HG03060 (cell line): ENCODE results near the gene PALM2AKAP2.

Experiments used
- ATAC-seq: cut with Tn5 transposase; IDR thresholded peaks from one replicate; pipeline ENCODE4 v1.9.1; 2021; ENCODE audit warnings: low read depth, moderate number of reproducible peaks; ENCODE audit not compliant: unreplicated experiment

The PALM2AKAP2 gene

DNA sequence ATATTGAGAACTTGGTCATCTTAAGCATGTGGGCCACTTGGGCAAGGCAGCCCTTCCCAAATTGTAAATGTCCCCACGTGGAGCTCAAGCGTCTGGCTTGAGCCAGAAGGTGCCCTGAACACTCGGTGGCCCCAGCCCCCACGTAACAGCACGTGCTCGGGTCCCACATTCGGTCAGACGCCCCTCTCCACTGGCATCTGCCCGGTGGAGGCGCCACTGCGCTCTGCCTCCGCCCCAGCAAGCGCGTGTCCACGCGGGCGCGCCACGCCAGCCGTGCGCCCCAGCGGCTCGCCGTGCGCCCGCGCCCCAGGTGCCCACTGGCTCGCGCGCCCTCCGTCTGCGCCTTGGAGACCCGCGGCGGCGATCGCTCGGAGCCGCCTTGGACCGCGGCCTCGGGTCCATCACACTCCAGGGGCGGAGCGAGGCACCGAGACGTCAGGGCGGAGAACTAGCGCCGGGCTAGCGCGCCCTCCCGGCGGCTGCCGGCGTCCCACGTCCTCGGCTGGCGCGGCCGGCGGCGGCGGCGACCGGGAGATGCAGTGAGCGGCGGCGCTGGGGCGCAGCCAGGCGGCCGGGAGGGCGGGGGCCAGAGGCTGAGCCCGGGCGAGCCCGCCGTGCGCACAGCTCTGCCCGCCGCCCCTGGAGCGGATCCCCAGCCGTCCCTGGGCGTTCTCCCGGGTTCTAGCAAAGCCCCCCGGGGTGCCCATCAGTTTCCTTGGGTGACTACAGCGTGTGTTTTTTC, at the start of gene PALM2AKAP2:
Gene PALM2AKAP2 (plus strand): TSS at position 488 of the 742 bp plus-strand sequence. CDS start 291 bp downstream, outside the sequence.
- no peak for ATAC-seq

DNA sequence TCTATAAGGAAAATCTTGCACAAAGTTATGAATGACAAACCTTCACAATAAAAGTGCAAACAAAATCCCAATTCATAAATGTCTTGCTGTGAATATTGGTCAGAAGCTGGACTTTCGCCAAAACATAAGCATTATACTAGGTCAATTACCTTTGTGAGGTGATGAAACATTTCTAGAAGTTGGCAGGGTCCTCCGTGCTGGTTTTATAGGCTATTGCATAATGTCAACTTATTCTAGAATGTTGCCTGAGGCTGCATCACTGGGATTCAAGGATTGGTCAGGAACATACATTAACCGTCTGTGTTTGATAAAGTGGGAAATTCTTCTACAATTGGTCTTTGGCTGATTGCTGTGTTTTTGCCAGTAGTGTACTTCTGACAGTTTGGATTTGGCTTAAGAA, 49.8 kb upstream of the PALM2AKAP2 start:
- ATAC-seq = no peak

DNA sequence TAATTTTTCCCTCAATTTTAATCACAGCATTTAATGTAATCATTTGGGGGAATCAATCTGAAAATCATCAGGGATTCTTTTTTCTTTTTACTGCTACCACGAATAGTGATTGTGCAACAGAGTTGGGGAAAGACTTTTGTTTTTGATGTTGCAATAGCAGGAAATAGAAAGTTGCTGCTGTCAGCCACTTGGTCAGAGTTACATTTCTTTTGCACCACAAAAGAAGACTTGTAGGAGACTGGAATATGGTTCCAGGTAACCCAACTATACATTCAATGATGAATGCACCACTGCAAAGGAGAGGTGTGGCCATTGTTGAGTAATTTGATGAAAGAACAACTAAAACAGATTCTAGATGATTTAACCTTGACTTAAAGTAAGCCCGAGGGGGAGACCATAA, 46.3 kb upstream of the PALM2AKAP2 start:
- no peak for ATAC-seq

DNA sequence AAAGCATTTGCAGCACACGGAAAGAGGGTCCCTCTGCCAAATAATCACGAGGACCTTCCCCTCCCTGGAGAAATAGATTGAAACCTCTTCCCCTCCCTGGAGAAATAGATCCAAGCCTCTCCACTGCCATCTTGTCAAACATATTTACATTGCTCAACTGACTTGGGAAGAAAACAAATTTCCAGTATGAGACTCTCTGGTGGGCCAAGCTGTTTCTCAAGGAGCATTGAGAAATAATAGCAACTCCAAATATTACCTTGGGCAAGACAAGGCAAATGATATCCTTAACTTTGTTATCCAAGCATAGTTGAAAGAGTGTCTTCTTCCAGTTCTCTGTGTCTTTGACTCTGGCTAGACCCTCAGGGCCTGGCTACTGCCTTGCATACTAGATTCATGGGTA, 45.2 kb upstream of the PALM2AKAP2 start:
- ATAC-seq = no peak

DNA sequence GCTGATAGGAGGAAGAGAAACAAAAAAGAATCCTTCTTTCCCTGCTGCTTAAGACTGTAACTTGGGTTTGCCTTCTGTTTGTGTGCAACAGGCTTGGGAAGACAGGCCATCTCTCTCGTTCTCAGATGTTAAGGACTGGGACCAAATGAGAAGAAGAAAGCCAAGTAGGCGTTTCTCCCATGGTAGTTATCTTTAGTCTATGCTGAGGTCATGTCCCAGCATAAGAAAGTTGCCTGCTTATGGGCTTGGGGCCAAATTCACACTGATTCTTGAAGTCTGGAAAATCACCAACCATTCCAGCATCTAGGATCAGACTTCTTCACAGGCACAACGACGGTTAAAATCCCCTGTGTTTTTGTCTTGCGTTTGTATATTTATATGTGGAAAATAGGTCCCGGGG, 44.2 kb upstream of the PALM2AKAP2 start:
- ATAC-seq = no peak

DNA sequence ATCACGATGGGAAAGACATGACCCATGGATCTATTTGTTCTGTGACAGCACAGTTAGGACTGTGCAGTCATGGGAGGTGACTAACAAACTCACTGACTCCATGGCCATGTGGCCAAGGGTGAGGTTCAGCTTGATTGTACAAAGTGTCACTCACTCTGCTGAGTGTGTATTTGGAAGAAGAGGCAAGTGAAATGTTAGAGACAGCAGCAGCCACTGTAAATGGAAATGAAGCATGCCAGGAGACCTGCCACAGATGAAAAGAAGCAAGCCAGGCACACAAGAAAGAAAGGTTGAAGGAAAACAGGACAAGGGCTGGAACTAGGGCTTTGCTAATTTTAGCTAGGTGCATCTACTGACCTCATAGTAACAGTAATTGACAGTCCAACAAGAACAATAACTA, 42.7 kb upstream of the PALM2AKAP2 start:
- no peak for ATAC-seq

DNA sequence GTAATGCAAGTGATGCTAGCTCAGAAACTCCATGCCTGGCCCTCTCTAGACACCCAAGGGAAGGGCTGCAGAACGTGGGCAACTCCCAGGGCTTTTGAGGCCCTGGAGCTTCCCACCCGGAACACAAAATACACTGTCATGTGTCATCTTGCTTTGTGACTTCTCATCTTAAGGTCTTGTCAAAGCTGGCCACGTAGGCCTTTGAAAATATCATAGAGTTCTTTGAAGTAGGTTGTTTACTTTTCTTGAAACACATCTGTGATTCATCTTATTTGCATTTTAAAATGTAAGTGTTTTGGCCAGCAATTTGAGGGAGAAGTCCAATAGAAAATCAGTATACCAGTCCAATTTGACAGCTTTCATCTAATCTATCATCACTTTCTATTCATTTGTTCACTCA, 40.2 kb upstream of the PALM2AKAP2 start:
- ATAC-seq = no peak

DNA sequence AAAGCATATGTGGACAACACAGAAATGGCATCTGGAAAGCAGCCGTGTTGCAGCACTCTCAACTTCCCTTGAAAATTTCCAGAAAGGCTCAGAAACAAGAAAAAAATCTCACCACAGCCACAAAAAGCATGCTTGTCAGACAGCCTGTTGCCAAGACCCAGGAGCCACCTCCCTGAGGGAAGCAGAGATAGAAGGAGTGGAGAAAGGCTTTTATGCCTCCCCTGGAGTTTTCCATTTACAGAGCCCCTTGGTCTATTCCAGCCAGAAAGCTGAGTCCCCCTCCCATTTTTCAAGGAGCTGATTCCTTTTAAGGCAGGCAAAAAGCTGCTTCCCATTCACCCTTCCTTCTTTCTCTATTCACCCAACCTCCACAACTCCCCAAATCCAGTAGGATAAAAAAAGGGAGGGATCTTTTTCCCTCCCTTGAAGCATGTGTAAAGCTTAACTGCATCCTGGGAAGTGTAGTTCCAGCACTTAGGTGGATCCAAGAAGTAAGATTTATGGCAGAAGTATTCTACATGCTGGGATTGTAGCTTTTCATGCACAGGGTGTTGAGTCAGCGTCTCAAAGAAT, 37.1 kb upstream of the PALM2AKAP2 start:
- no peak for ATAC-seq

DNA sequence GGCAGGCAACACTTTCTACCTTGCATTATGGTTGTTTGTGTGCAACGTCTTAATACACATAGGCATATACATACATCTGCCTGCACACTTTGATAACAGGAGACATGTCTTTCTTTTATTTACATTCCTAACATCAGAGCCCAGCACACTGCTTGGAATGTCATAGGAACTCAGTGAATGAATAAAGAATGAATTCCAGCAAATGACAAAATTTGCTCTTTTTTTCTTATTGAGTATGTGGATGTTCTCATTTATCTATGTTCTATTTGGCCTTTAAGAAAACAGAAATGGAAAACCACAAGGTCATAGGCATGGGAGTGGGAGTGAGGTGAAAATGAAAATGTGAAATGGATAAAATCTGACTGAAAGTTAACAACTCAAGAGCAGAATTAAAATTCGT, 36.3 kb upstream of the PALM2AKAP2 start:
- ATAC-seq = no peak

DNA sequence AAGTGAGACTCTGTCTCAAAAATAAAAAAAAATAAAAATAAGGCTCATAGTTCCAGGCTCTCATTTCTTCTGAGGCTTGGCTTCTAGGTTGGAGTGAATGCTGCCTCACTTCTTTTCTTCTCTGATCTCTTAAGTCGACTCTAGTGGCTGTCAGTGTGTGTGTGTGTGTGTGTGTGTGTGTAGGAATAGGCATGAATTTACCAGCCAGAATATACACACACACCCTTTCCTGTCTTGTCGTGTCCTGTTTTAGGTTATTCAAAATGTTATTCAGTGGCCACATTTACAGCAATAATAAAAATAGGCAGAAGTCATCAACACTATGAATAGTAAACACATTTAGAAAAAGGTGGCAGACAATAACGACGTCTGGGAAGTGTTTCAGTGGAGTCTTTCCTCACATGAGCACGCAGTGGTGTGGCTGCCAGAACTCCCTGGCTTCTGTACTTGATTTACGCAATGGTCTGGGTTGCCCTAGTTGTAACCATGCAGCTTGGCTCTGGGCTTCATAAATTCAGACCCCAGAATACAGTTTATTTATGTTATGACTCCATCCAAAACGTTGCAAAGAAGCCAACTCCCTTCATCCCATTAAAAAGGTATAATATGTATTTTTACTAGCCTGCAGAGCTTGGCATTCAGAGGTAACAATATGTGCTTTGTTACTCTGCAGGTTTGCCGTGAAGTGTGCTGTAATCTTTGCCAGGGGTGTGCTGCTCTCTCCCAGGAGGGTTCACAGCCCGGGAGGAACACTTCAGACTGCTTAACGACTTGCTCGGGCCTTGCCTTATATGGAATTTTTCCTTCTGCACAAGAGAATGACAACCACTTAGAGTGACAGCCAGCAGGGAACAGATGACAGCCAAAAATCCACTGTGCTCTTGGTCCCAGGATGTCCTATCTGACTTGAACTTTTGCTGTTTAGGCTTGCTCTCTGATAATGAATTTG, 34.4 kb upstream of the PALM2AKAP2 start:
- no peak for ATAC-seq

DNA sequence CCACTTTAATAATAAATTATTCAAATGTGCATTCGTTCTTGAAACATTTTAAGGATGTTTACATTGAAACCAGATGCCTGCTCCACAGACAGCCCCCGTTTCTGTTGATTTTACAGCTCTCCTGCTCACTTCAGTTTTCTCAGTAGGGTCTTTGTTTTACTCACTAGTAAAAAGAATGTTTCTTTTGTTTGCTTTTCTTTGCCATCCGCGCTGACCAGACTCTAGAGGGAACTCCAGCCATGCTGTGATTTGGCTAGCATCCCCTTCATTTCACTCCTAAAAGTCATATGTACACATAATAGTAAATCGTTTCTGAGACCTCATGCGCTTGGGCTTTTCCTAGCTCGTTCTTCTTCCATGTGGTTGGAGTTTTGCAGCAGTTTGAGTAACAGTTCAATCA, 28.7 kb upstream of the PALM2AKAP2 start:
- no peak for ATAC-seq

DNA sequence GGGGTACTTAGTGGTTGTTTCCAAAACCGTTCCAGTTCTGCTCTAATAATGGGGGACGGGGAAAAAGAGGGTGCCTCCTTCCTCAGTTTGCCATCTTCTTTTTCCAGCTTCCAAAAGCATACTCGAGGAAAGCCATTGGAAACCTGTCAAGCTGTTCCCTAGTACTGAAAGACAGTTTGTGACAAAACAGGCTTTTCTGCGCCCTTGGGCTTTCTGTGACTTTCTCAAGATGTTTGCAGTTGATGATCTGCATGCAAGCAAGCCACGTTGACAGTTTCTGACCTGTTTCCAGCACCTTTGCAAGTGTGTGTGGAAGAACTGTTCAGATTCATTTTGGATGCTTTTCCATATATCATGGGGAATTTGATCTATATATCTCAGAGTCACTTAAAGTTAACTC, 26.7 kb upstream of the PALM2AKAP2 start:
- no peak for ATAC-seq

DNA sequence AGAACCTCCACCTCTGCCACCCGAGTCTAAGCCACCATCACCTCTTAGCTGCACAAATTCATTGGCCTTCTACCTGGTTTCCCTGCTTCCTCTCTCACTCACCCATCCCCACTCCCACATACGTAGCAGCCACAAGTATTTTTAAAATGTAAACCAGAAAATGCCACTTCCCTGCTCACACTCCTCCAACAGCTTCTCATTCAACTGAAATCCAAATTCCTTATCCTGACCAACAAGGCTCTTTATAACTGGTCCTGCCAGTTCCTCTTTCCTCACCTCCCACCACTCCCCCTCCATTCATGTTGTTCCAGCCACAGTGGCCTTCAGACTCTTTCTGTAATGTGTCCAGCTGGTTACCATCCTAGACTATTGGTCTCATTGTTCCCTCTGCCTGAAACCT, 25.0 kb upstream of the PALM2AKAP2 start:
- ATAC-seq = no peak

DNA sequence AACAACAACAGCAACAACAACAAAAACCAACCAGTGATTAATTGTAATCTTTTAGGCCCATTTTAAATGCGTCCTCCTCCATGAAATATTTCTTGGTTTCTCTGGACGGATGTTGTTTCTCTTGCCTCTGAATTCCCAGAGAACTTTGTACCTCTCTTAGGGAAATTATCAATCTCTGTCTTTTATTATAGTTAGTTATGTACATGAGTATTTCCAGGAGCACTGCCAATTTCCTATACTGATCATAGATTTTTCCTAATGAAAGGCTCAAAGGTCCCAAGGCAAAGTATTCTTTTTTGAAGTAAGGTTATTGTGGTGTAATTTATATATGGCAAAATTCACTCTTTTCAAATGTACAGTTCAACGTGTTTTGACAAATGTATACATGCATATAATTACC, 20.4 kb upstream of the PALM2AKAP2 start:
- no peak for ATAC-seq

DNA sequence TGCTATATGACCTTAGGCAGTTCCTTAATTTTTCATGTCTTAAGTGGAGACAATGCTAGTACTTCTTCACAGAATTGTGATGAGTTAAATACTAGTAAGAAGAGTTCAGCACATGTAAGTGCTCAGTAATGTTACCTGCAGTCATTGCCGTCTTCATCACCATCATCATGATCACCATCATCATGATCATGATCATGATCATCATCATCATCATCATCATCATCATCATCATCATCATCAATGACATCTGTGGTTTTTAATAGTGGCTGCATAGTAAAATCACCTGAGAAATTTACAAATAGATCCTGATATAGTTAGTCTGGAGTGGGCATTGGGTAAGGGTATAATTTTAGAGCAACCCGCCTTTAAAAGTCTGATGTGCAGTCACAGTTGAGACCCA, 14.7 kb upstream of the PALM2AKAP2 start:
- no peak for ATAC-seq

DNA sequence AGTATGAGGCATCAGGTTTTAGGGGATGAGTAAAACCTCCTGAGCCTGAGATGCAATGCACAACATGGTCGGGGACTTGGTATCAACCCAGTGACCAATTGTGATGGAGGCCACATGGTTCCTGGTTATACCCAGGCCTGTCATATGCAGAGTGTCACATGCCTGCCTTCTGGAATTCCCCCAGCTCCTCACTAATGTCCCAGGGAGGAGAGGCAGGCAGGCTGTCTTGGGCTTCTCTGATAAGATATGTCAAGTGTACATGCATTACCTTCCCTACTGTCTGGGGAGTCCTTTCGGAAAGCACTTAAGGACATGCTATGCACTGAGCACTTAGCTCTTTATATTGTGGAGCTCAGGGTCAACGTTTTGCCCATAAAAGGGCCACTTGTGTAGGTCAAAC, 14.2 kb upstream of the PALM2AKAP2 start:
- ATAC-seq = no peak

DNA sequence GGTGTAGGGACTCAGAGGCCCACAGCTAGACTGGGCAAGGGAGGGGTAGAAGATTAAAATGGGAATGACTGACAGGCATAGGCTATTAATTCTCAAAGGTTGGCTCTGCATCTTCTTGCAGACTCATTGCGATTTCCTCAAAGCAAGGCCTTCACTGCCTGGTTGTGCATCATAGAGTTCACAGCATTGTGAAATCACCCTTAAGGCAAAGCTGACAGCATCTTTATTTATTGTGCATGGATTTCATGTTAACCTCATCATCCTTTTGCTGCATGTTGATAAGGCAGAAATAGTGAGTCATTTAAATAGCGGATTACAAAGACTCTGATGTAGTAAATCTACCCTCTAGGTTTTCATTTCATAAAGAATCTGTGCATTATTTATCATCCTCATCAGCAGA, 13.6 kb upstream of the PALM2AKAP2 start:
- no peak for ATAC-seq

DNA sequence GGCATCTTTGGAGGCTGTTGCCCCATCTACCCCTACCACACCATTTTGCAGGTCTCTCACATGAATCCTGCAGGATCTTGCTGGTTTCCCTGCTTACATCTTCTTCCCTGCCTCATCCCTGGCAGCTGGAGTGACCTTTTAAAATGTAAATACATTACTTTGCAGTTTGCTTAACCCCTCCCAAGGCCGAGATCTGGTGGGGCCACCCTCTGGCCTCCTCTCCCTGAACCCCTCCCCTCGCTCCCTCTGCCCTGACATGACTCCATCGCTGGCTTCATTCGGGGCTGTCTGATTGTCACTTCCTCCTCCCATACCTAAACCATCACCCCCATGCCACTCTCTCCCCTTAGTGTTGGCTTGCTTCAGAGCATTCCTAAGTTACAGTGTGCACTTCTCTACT, 12.6 kb upstream of the PALM2AKAP2 start:
- ATAC-seq = no peak

DNA sequence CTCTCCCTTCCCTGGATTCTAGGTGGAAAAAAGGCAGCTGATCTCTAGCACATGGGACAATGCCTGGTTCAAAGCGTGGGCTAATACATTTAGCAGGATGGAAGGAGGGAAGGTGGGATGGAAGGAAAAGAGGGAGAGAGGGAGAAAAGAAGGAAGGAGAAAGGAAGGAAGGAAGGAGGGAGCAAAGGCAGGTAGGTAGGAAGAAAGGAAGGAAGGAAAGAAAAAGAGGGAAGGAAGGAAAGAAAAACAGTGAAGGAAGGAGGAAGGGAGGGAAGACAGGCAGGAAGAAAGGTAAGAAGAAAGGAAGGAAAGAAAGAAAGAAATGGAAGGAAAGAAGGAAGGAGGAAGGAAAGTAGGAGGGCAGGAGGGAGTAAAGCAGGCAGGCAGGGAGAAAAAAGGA, 12.2 kb upstream of the PALM2AKAP2 start:
- ATAC-seq = no peak

DNA sequence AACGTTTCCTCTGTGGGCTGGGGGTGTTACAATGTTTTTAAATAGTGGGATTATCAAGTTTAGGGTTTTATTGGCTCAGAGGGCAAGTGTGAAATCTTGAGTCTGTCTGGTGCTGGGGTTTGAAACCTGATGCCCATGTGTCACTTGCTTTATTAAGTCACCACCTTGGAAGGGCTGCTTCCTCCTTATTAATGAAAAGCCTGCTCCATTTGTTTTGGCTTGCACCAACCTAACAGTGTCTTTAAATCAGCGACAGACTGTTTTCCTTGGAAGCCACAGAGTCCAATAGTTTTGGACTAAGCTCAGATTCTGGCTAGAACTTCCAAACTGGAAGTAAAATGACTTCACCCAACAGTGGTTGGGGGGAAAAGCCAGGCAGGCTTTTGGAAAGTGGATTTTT, 10.7 kb upstream of the PALM2AKAP2 start:
- no peak for ATAC-seq

DNA sequence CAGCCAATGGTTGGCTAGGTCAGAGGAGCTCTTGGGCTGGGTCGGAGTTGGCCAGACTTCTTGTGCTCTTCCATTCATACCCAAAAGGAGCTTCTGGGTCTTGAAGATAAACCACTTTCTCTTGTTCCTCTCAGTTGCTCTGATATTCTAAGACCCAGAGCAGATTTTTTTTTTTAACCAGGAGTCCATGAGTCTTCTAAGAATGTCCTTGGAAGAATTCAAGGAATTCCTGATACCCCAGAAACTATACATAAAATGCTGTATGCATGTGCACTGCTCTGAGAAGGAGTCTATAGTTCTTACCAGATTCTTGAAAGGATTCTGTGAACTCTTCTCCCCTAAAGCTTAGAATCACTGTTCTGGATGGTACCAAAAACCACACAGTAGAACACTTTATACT, 9.9 kb upstream of the PALM2AKAP2 start:
- no peak for ATAC-seq
